Mesendoderm (in vitro differentiated cells): Measurements from ENCODE around the gene POU3F3.
A peak's percentile ranks its signal among the peaks of the same experiment; 100 is the strongest.

Experiments
- DNase-seq: peaks from one replicate; pipeline ENCODE4 v3.0.0; 2013
- H2AK5ac ChIP-seq: 2 replicates; pipeline ENCODE4 v1.6.1; 2013; ENCODE audit warnings: low read length, inconsistent platforms
- H2BK120ac ChIP-seq: 2 replicates; pipeline ENCODE4 v1.6.1; 2013; ENCODE audit warnings: low read depth, mild to moderate bottlenecking, low read length, moderate library complexity, mixed read lengths
- H2BK15ac ChIP-seq: replicated peaks from 2 replicates; pipeline ENCODE4 v1.6.1; 2013; ENCODE audit warnings: low read depth, mild to moderate bottlenecking, moderate library complexity
- H2BK5ac ChIP-seq: 2 replicates; pipeline ENCODE4 v1.6.1; 2013; ENCODE audit warnings: low read length, inconsistent platforms
- H3K18ac ChIP-seq: 2 replicates; pipeline ENCODE4 v1.6.1; 2013; ENCODE audit warnings: mild to moderate bottlenecking, low read length, mixed read lengths
- H3K23ac ChIP-seq: one replicate; pipeline ENCODE4 v1.6.1; 2013; ENCODE audit warnings: low read length
- H3K27ac ChIP-seq: 2 replicates; pipeline ENCODE4 v1.5.1; 2013; ENCODE audit warnings: low read depth, mild to moderate bottlenecking, inconsistent platforms, low read length, moderate library complexity
- H3K27me3 ChIP-seq: 2 replicates; pipeline ENCODE4 v1.6.1; 2013; ENCODE audit warnings: low read length, control low read depth, mild to moderate bottlenecking, inconsistent platforms; ENCODE audit not compliant: insufficient read depth, poor library complexity
- H3K36me3 ChIP-seq: 2 replicates; pipeline ENCODE4 v1.6.1; 2013; ENCODE audit warnings: low read length, inconsistent platforms; ENCODE audit not compliant: control insufficient read depth, insufficient read depth
- H3K4ac ChIP-seq: one replicate; pipeline ENCODE4 v1.6.1; 2013; ENCODE audit warnings: low read depth, mild to moderate bottlenecking, low read length, moderate library complexity
- H3K4me1 ChIP-seq: 2 replicates; pipeline ENCODE4 v1.6.1; 2013; ENCODE audit warnings: low read depth, low read length, inconsistent platforms; ENCODE audit not compliant: control insufficient read depth
- H3K4me2 ChIP-seq: 2 replicates; pipeline ENCODE4 v1.6.1; 2013; ENCODE audit warnings: low read length
- H3K4me3 ChIP-seq: 2 replicates; pipeline ENCODE4 v1.5.1; 2013; ENCODE audit warnings: mild to moderate bottlenecking, low read length
- H3K56ac ChIP-seq: one replicate; pipeline ENCODE4 v1.6.1; 2013; ENCODE audit warnings: low read length
- H3K79me1 ChIP-seq: 2 replicates; pipeline ENCODE4 v1.6.1; 2013; ENCODE audit warnings: low read length, inconsistent platforms
- H3K79me2 ChIP-seq: 2 replicates; pipeline ENCODE4 v1.6.1; 2013; ENCODE audit warnings: mild to moderate bottlenecking, low read length; ENCODE audit not compliant: control insufficient read depth, insufficient read depth
- H3K9ac ChIP-seq: 2 replicates; pipeline ENCODE4 v1.6.1; 2013; ENCODE audit warnings: low read length, inconsistent platforms
- H4K5ac ChIP-seq: one replicate; pipeline ENCODE4 v1.6.1; 2013; ENCODE audit warnings: low read length
- H4K8ac ChIP-seq: one replicate; pipeline ENCODE4 v1.6.1; 2013; ENCODE audit warnings: low read depth, mild to moderate bottlenecking, control low read depth, low read length, moderate library complexity
- WGBS: extraction: QIAGEN DNeasy Blood & Tissue Kit; methylation state at CpG from one replicate; pipeline ENCODE4 v1.1.7; 2013; ENCODE audit warnings: low lambda C conversion rate, missing lambda C conversion rate; ENCODE audit not compliant: insufficient coverage; ENCODE audit errors: extremely low coverage; 5-methylcytosine and 5-hydroxymethylcytosine counted together

POU3F3 gene

GRCh38 chr2:104857262-104858005, 3.5 kb downstream of the POU3F3 start:
- Histone ChIP-seq H4K8ac (no peak overlapping the region), H4K5ac (no peak overlapping the region), H3K18ac (no peak overlapping the region), H3K56ac (no peak overlapping the region), H3K36me3 (no peaks in the 10 kb centered on the region), H3K79me1 (no peaks in the 10 kb centered on the region), H2BK5ac (no peak overlapping the region), H3K4me3 (no peak overlapping the region), H3K9ac (no peak overlapping the region), H2BK15ac (no peak overlapping the region), H2BK120ac (no peak overlapping the region), H3K4ac (no peak overlapping the region), H3K79me2 (no peaks in the 10 kb centered on the region), H3K27ac (no peak overlapping the region), H3K23ac (no peak overlapping the region), H3K27me3 (peaks cover 41% of the 10 kb centered on the region), H2AK5ac (no peak overlapping the region), H3K4me1 (no peaks in the 10 kb centered on the region), H3K4me2 (no peak overlapping the region)
- WGBS: no CpG with 5 or more reads among the region's 33 CpGs
- DNase-seq: peak; percentile 53

GRCh38 chr2:104858006-104858978, 4.4 kb downstream of the POU3F3 start:
- no peak overlapping the region for H3K4me3 ChIP-seq

GRCh38 chr2:104859291-104859765, 5.4 kb downstream of the POU3F3 start:
- H3K79me1 ChIP-seq: no peaks in the 10 kb centered on the region
- no CpG with 5 or more reads among the region's 5 CpGs for WGBS
- H4K5ac ChIP-seq: no peak overlapping the region
- no peak overlapping the region for H3K9ac ChIP-seq
- peak; percentile 13 for DNase-seq
- H4K8ac ChIP-seq: no peak overlapping the region
- H2BK5ac ChIP-seq: no peak overlapping the region
- no peak overlapping the region for H3K4me2 ChIP-seq
- no peak overlapping the region for H3K56ac ChIP-seq
- no peak overlapping the region for H3K27ac ChIP-seq
- H3K27me3 ChIP-seq: peaks cover 56% of the 10 kb centered on the region
- no peak overlapping the region for H2BK15ac ChIP-seq
- no peaks in the 10 kb centered on the region for H3K4me1 ChIP-seq
- H3K79me2 ChIP-seq: no peaks in the 10 kb centered on the region
- H2AK5ac ChIP-seq: no peak overlapping the region
- H2BK120ac ChIP-seq: no peak overlapping the region
- H3K4me3 ChIP-seq: no peak overlapping the region
- H3K36me3 ChIP-seq: no peaks in the 10 kb centered on the region
- no peak overlapping the region for H3K18ac ChIP-seq
- H3K4ac ChIP-seq: no peak overlapping the region
- no peak overlapping the region for H3K23ac ChIP-seq

More at GRCh38 chr2:104858006-104858978, 4.4 kb downstream of the POU3F3 start:
- Histone ChIP-seq H3K4me1 (no peaks in the 10 kb centered on the region), H3K56ac (no peak overlapping the region), H3K4ac (no peak overlapping the region), H3K79me2 (no peaks in the 10 kb centered on the region), H3K4me2 (no peak overlapping the region), H3K23ac (no peak overlapping the region), H2BK15ac (no peak overlapping the region), H3K27ac (no peak overlapping the region), H3K18ac (no peak overlapping the region), H3K79me1 (no peaks in the 10 kb centered on the region), H4K8ac (no peak overlapping the region), H3K9ac (no peak overlapping the region), H3K27me3 (peaks cover 47% of the 10 kb centered on the region), H4K5ac (no peak overlapping the region), H2AK5ac (no peak overlapping the region), H3K36me3 (no peaks in the 10 kb centered on the region), H2BK120ac (no peak overlapping the region), H2BK5ac (no peak overlapping the region)
- WGBS: 100% methylated on average over 2 of the region's 18 CpGs
- DNase-seq: no peak

GRCh38 chr2:104859766-104860450, 6.0 kb downstream of the POU3F3 start:
- H2AK5ac ChIP-seq: no peak overlapping the region
- H3K36me3 ChIP-seq: no peaks in the 10 kb centered on the region
- no peak overlapping the region for H3K18ac ChIP-seq
- no CpG with 5 or more reads among the region's 1 CpG for WGBS
- H3K79me1 ChIP-seq: no peaks in the 10 kb centered on the region
- H4K8ac ChIP-seq: no peak overlapping the region
- DNase-seq: no peak
- no peak overlapping the region for H3K4me2 ChIP-seq
- H3K56ac ChIP-seq: no peak overlapping the region
- no peak overlapping the region for H3K4ac ChIP-seq
- H2BK15ac ChIP-seq: no peak overlapping the region
- H3K27me3 ChIP-seq: peaks cover 55% of the 10 kb centered on the region
- no peak overlapping the region for H4K5ac ChIP-seq
- no peaks in the 10 kb centered on the region for H3K4me1 ChIP-seq
- H3K79me2 ChIP-seq: no peaks in the 10 kb centered on the region
- no peak overlapping the region for H3K4me3 ChIP-seq
- H2BK120ac ChIP-seq: no peak overlapping the region
- no peak overlapping the region for H3K27ac ChIP-seq
- no peak overlapping the region for H3K9ac ChIP-seq
- H2BK5ac ChIP-seq: no peak overlapping the region
- no peak overlapping the region for H3K23ac ChIP-seq

GRCh38 chr2:104860451-104860790, 6.5 kb downstream of the POU3F3 start:
- no CpG with 5 or more reads among the region's 4 CpGs for WGBS
- no peak overlapping the region for H3K4me3 ChIP-seq

More at GRCh38 chr2:104860451-104860790, 6.5 kb downstream of the POU3F3 start:
- no peak overlapping the region for H3K4me2 ChIP-seq
- no peak overlapping the region for H2BK15ac ChIP-seq
- H2AK5ac ChIP-seq: no peak overlapping the region
- H3K9ac ChIP-seq: no peak overlapping the region
- H3K18ac ChIP-seq: no peak overlapping the region
- H2BK5ac ChIP-seq: no peak overlapping the region
- H3K27ac ChIP-seq: no peak overlapping the region
- peaks cover 58% of the 10 kb centered on the region for H3K27me3 ChIP-seq
- H3K4me1 ChIP-seq: no peaks in the 10 kb centered on the region
- peak; percentile 23 for DNase-seq
- no peak overlapping the region for H4K5ac ChIP-seq
- H3K36me3 ChIP-seq: no peaks in the 10 kb centered on the region
- H3K4ac ChIP-seq: no peak overlapping the region
- H3K56ac ChIP-seq: no peak overlapping the region
- H3K23ac ChIP-seq: no peak overlapping the region
- H2BK120ac ChIP-seq: no peak overlapping the region
- no peaks in the 10 kb centered on the region for H3K79me1 ChIP-seq
- H4K8ac ChIP-seq: no peak overlapping the region
- H3K79me2 ChIP-seq: no peaks in the 10 kb centered on the region
